Measurements from ENCODE around the gene PPM1L.

The PPM1L gene

GRCh38 chr3:160883373-160883772, 127.3 kb downstream of the PPM1L start:
- no peak for TF ChIP-seq CTCF (IDR thresholded peaks at IDR 0.05; ENCODE audit: low read length)
- no peak for TF ChIP-seq EZH2 (IDR thresholded peaks at IDR 0.05; ENCODE audit: borderline replicate concordance, low read length)
- Histone ChIP-seq H3K36me3 (ENCODE audit: insufficient read depth, low read length) (no peaks in the 10 kb centered on the region), H3K27ac (ENCODE audit: low read depth, low read length, poor library complexity, severe bottlenecking) (no peak overlapping the region), H3K4me2 (ENCODE audit: low read length) (no peak overlapping the region), H3K27me3 (ENCODE audit: insufficient read depth, low read length) (no peaks in the 10 kb centered on the region), H3K9me2 (ENCODE audit: low read depth, low read length) (no peaks in the 10 kb centered on the region), H3K9me3 (ENCODE audit: low read length) (no peaks in the 10 kb centered on the region), H3K4me1 (ENCODE audit: insufficient read depth, low read length, severe bottlenecking) (peaks cover 13% of the 10 kb centered on the region), H2AFZ (ENCODE audit: low read length) (no peak overlapping the region), H3K9ac (ENCODE audit: low read length) (no peak overlapping the region), H4K20me1 (ENCODE audit: insufficient read depth, low read length) (no peaks in the 10 kb centered on the region), H3K79me2 (ENCODE audit: insufficient read depth, low read length) (no peaks in the 10 kb centered on the region), H3K4me3 (ENCODE audit: low read depth, low read length, poor library complexity, severe bottlenecking) (no peak overlapping the region), H3F3A (ENCODE audit: insufficient read depth, low read length) (no peaks in the 10 kb centered on the region)

- H3K36me3 ChIP-seq (ENCODE audit: insufficient read depth, low read length) = no peaks in the 10 kb centered on the region
- TF ChIP-seq CTCF (IDR thresholded peaks at IDR 0.05; ENCODE audit: low read length) = no peak
- no peak for TF ChIP-seq EZH2 (IDR thresholded peaks at IDR 0.05; ENCODE audit: borderline replicate concordance, low read length)
- H3K4me1 ChIP-seq (ENCODE audit: insufficient read depth, low read length, severe bottlenecking) = peaks cover 13% of the 10 kb centered on the region
- no peaks in the 10 kb centered on the region for H4K20me1 ChIP-seq (ENCODE audit: insufficient read depth, low read length)
- H3F3A ChIP-seq (ENCODE audit: insufficient read depth, low read length) = no peaks in the 10 kb centered on the region
- no peaks in the 10 kb centered on the region for H3K9me2 ChIP-seq (ENCODE audit: low read depth, low read length)
- H3K79me2 ChIP-seq (ENCODE audit: insufficient read depth, low read length) = no peaks in the 10 kb centered on the region
- no peak overlapping the region for H3K4me3 ChIP-seq (ENCODE audit: low read depth, low read length, poor library complexity, severe bottlenecking)
- H3K9ac ChIP-seq (ENCODE audit: low read length) = no peak overlapping the region
- H3K27ac ChIP-seq (ENCODE audit: low read depth, low read length, poor library complexity, severe bottlenecking) = no peak overlapping the region
- H3K9me3 ChIP-seq (ENCODE audit: low read length) = no peaks in the 10 kb centered on the region
- H2AFZ ChIP-seq (ENCODE audit: low read length) = no peak overlapping the region
- H3K4me2 ChIP-seq (ENCODE audit: low read length) = no peak overlapping the region
- no peaks in the 10 kb centered on the region for H3K27me3 ChIP-seq (ENCODE audit: insufficient read depth, low read length)
These were observed 129.8 kb downstream of the PPM1L start for GRCh38 chr3:160885791-160886286.

GRCh38 chr3:160886421-160886820, 130.4 kb downstream of the PPM1L start:
- Histone ChIP-seq H3K27ac (ENCODE audit: low read depth, low read length, poor library complexity, severe bottlenecking) (no peak overlapping the region), H4K20me1 (ENCODE audit: insufficient read depth, low read length) (no peaks in the 10 kb centered on the region), H3K9ac (ENCODE audit: low read length) (no peak overlapping the region), H3K9me3 (ENCODE audit: low read length) (no peaks in the 10 kb centered on the region), H3K79me2 (ENCODE audit: insufficient read depth, low read length) (no peaks in the 10 kb centered on the region), H2AFZ (ENCODE audit: low read length) (no peak overlapping the region), H3K9me2 (ENCODE audit: low read depth, low read length) (no peaks in the 10 kb centered on the region), H3K36me3 (ENCODE audit: insufficient read depth, low read length) (no peaks in the 10 kb centered on the region), H3F3A (ENCODE audit: insufficient read depth, low read length) (no peaks in the 10 kb centered on the region), H3K4me3 (ENCODE audit: low read depth, low read length, poor library complexity, severe bottlenecking) (no peak overlapping the region), H3K4me2 (ENCODE audit: low read length) (no peak overlapping the region), H3K27me3 (ENCODE audit: insufficient read depth, low read length) (no peaks in the 10 kb centered on the region), H3K4me1 (ENCODE audit: insufficient read depth, low read length, severe bottlenecking) (peaks cover 13% of the 10 kb centered on the region)
- TF ChIP-seq CTCF (IDR thresholded peaks at IDR 0.05; ENCODE audit: low read length) (no peak), EZH2 (IDR thresholded peaks at IDR 0.05; ENCODE audit: borderline replicate concordance, low read length) (no peak)
